GM20431 (cell line): ENCODE data around the gene COPB2.
"Not testable (repeated sequence)": the region's sequence is repeated elsewhere in the genome, so short reads cannot be mapped to it uniquely, and the experiment has no call there.

Experiments used
- in situ Hi-C: fragments of 300-500 bp; cut with MseI, MboI; formaldehyde crosslinking; loops from one replicate; pipeline ENCODE4 v1.15.0; 2020; ENCODE audit warnings: low sequenced_read_pairs; ENCODE audit not compliant: unreplicated experiment

Gene COPB2

DNA sequence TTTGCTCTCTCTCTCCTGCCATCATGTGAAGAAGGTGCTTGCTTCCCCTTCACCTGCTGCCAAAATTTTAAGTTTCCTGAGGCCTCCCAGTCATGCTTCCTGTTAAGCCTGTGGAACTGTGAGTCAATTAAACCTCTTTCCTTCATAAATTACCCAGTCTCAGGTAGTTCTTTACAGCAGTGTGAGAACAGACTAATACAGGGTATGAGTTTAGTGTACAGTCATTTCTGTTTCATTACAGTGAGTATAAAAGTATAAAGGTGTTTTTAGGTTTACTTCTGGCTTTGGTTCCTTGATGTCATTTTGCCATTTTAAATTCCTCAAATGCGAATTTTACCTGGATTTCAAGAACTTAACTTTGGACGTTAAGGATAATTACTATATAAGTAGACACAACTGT lies 7.2 kb downstream of the COPB2 start:
- in situ Hi-C loops: not testable (repeated sequence)

DNA sequence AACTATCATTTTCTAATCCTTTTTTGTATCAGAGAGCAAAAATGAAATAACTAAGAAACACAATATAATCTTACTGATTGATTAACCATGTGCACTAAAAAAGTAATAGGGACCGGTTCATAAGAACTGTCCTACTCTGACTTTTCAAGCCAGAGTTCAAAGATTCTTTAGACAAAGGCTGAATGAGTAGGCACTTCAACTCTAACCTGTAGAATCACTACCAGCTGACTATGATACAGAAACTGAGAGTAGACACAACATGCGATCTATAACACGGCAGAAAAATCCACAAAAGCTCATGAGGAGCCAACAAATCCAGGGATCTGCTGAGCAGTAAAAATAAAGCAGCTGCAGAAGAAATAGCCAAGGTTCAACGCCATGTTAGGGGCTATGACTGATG lies 8.9 kb downstream of the COPB2 start:
- in situ Hi-C loops: no loop called here

DNA sequence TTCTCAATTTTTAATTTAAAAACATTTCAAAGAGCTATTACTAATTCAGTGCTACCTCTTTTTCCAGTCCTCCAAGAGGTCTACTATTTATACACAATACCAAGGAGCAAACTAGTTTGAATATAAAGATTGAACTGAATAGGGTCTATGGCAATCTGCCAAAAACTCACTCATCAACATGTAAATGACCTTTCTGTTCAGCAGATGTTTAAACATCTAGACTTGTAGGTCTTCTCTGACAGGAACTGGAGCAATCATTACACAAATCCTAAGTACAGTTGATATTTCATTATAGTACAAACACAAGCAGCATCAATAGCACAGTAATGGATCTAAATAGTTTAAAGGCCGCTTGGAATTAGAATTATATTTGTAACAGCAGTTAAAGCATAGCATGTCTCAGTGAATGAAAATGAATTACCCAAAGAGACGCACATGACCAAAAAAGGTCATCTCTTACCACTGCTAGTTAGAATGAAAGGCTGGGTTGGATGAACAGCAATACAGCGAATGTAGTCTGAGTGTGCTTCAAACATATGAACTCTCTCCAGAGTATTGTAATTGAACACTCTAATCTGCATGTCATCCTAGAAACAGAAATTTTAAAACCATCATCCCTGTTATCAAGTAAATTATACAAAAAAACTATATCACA lies 10.7 kb downstream of the COPB2 start:
- in situ Hi-C loops: no loop called here

DNA sequence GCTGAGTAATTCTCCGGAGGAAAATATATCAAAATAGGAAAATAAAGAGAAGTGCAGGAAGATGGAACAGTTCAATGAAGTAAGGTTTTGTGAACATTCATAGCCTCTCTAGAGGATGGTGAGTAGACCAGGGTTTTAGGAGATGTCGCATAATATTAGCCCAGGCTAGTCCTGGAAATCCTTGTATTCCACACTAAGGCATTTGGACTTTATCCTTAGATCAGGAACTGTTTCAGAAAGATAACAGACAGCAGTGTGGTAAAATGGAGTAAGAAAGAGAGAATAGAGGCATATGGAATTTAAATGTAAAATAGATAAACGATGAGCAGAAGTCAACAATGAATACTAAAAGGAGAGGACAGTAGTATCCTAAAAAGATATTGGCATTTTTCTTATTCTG lies 12.1 kb downstream of the COPB2 start:
- in situ Hi-C loops: no loop called here

DNA sequence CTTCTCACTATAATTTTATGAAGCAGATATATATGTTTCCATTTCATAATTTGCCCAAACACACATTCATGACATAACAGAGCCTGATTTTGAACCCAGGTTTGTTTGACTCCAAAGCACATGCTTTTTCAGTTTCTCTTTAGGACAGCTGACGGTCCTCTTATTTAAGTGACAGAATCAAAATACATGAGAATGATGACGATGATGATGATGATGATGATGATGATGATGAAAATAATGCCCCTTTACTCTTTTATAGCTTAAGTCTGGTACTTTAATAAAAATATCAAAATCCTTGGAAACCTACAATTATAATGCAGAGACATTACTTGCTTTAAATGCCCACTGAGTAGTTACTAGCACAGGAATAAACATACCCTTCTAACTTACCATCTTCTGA lies 15.3 kb downstream of the COPB2 start:
- in situ Hi-C loops: no loop called here

DNA sequence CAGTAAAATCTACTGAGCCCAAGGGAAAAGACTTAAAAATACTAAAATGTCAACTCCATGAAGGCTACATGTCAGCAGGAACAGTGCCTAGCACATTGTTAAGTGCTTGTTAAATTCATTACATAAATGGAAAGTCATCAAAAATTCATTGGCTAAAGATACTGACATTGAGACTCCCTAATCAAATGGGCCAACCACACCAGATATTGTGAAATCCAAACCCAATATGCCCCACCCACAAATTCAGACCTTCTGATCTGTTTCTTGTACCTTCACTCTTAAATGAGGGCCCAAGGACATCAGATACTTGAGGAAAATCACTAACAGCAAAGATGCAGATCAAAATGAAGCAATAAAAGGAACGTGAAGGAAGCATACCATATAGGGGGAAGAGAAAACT lies 24.9 kb downstream of the COPB2 start:
- in situ Hi-C loops: no loop called here

DNA sequence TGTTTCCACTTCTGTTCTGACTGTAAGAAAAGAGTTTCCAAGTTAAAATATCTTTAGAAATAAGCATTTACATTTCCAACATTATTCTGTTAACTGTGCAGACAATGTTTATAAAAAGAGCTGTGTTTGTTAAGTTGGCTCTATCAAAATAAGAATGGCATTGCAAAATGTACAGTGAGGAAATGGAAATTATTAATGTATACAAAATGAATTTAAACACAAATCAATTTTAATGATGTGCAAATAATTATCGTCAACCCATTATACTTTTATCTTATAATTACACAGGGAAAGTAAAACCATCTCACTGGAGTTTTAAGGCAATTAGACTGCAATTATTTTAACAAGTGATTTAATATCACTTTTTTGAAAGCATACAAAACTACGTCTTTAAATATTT lies 28.2 kb downstream of the COPB2 start:
- in situ Hi-C loops: no loop called here

- in situ Hi-C loops: no loop called here
These were observed 30.4 kb downstream of the COPB2 start for GRCh38 chr3:139358841-139359562.

DNA sequence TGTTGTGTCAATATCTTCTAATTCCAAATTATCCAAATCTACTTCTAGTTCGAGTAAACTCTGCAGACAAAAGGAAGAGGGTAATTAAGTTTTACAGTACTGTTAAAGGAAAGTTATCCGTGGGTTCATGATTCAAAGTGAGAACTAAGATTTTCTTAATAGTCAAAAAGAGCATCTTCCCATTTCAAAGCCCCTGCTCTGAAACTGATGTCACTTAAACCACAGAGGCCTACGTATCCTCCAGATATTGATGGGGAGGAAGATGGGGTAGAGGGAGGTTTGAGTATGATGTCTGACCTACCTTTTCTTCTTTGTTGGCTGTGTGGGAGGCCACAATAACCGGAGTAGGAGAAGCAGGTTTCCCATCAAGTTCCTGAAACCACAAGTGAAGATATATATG lies 31.5 kb downstream of the COPB2 start:
- in situ Hi-C loops: no loop called here

DNA sequence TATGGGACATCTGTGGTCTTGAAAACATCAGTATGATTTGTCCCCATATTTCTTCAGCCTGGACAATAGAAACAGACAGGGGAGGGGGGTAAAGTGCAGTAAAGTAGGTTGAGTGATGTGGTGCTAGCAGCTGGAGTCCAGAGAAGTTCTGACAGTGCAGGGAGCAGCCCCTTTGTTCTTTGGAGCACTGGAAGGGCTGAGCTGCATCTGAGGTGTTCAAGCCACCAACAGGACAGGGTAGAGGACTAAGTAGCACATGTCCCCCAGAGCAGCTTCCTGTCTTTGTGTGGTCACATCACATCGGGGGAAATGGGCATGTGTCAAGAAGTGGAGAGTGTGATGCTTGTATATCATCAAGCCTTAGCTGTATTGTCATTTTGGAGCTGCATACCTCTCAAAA lies 33.6 kb downstream of the COPB2 start:
- in situ Hi-C loops: no loop called here

DNA sequence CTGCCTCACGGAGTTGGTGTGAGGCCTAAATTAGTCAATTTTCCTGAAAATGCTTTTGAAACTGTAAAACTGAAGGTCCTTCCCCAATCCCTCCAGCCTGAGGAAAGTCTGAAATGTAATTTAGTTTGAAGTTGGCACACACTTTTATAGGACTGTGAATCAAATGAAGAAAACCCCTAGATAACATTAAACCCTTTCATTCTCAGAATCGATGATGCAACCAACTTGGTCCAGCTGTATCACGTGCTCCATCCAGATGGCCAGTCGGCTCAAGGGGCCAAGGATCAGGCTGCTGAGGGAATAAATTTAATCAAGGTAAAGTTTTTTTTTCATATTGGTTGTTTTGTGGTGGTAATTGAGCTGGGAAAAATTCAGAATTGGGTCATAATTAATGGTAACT lies 34.0 kb downstream of the COPB2 start:
- in situ Hi-C loops: no loop called here

DNA sequence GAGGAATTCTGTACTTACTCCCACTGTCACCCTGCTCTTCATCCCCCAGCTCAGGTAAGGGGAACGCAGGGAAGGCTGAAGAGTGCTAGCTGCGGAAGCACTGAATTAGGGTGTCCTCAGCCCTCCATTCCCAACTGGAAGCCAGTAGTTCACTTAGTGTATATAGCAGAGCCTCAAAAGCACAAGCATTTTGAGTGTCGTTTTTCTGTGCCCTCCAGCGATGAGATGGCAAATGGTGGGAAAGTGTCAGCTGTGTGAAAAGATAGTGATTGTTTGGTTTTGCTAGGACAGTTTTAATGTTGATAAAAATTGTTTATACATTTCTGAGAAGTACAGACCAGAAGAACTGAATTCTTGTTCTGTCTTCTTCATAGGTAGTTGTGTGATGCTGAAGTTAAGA lies 34.8 kb downstream of the COPB2 start:
- in situ Hi-C loops: no loop called here

DNA sequence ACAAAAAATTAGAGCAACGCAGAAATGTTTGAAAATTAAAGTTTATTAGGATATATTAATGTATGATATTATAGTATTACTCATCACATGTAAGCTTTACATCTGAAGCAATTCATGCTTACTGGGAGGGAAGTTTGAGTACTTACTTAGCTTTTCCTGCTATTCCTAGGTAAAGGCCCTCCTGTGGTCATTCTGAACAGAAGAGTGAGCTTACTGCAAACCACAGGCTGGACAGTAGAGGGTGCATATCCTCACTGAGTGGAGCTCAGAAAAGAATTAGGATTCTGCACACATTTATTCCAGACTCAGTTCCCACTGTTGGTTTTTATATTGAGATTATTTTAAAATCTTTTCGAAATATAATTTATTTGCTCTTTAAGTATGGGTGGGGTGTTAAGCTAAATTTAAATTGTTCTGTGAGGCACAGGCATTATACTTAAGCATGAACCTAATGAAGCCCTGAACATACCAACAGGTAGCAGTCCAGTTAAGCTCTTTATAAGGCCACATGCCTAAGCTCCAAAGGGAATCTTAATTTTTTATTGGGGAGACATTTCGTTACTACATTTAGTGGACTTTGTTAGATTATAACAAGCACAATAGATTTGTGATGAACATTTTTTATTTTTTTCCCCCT lies 35.4 kb downstream of the COPB2 start:
- in situ Hi-C loops: no loop called here

DNA sequence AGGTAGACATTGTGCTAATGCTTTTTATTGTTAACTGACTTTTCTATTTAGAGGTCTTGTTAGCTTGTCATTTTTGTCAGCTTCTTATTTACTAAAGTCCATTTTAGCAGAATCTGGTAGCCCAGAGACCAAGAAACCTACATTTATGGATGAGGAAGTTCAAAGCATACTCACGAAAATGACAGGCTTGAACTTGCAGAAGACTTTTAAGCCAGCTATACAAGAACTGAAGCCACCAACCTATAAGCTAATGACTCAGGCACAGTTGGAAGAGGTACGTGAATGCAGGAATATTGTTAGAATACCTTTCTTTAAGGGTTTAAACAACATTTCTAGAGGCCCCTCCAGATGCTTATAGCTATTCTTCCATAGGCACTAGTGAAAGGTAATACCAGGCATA lies 42.7 kb downstream of the COPB2 start:
- in situ Hi-C loops: no loop called here

- in situ Hi-C loops: no loop called here
These were observed 45.3 kb downstream of the COPB2 start, which contains the start of gene MRPS22 for GRCh38 chr3:139343895-139344856. Gene MRPS22 (plus strand): TSS chr3:139344020. CDS start chr3:139344027, 7 bp downstream.

GRCh38 chr3:139342054-139342453 lies 47.4 kb downstream of the COPB2 start:
- in situ Hi-C loops: no loop called here

- in situ Hi-C loops: no loop called here
These were observed 48.7 kb downstream of the COPB2 start for GRCh38 chr3:139340784-139341183.

- in situ Hi-C loops: no loop called here
These were observed 50.1 kb downstream of the COPB2 start for GRCh38 chr3:139339219-139339906.

- in situ Hi-C loops: no loop called here
These were observed 51.0 kb downstream of the COPB2 start for GRCh38 chr3:139338405-139338804.

DNA sequence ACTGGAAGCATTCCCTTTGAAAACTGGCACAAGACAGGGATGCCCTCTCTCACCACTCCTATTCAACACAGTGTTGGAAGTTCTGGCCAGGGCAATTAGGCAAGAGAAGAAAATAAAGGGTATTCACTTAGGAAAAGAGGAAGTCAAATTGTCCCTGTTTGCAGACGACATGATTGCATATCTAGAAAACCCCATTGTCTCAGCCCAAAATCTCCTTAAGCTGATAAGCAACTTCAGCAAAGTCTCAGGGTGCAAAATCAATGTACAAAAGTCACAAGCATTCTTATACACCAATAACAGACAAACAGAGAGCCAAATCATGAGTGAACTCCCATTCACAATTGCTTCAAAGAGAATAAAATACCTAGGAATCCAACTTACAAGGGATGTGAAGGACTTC lies 54.8 kb downstream of the COPB2 start:
- in situ Hi-C loops: not testable (repeated sequence)
